Gastroesophageal sphincter (tissue), 3 donors: ENCODE data around the gene ZNF554.

Experiments used
- CTCF ChIP-seq, 4 experiments: fragments of 200-600 bp in 2 of 4; fragments of 450-650 bp in 2 of 4; sonication (generic) in 1 of 4; IDR thresholded peaks; one replicate each; pipeline ENCODE4 v1.5.1; 2017 to 2019; ENCODE audit warnings: antibody characterized with exemption in 4 of 4, mild to moderate bottlenecking in 2 of 4, moderate library complexity in 2 of 4
- EP300 ChIP-seq: sonication (generic); formaldehyde crosslinking; IDR thresholded peaks from one replicate; pipeline ENCODE4 v1.6.1; 2017; ENCODE audit warnings: antibody characterized with exemption, mild to moderate bottlenecking
- POLR2A ChIP-seq, 2 donors: fragments of 450-650 bp; IDR thresholded peaks; one replicate each; pipeline ENCODE4 v1.6.1; 2017; ENCODE audit warnings: antibody characterized with exemption in 2 of 2, mild to moderate bottlenecking in 2 of 2, moderate library complexity in 1 of 2

DNA sequence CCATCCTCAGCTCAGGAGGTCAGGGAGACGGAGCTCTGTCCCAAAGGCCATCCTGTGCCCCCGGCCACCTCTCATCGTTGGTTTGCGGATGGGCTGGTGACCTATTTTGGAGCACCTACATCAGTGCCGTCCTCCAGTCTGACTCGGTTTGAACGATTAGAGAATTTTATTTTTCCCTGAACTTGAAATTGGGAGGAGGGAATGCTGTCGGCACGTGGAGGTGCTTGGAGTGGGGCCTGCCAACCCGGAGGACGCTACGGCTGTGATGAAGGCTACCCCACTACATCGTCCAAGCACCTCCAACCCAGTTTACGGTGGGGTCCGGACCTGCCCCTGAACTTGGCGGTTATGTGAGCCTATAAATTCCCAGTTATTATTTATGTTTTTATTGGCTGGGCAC is 3.0 kb upstream of the ZNF554 start:
- TF ChIP-seq CTCF (IDR thresholded peaks at IDR 0.05) (no peak), POLR2A (IDR thresholded peaks at IDR 0.05) (no peak), EP300 (no peak)
